Naive thymus-derived CD4-positive, alpha-beta T cell (primary cell): ENCODE results near the gene MTNR1A. TPM values are rescaled to one million over a fixed set of nuclear protein-coding genes. Genes with fewer than 3 reads are reported as not detected.

Experiments
- ATAC-seq: fragments of 150-1000 bp; cut with Tn5 transposase; 2 replicates; pipeline ENCODE4 v1.10.0; 2021; ENCODE audit warnings: mild to moderate bottlenecking, moderate library complexity
- CTCF ChIA-PET: fragments of 350-600 bp; sonication (Branson Sonifier 250); formaldehyde crosslinking; loops from one replicate; lab custom pipeline; 2021; ENCODE audit warnings: antibody characterized with exemption; lab: Charles Lee
- POLR2A ChIA-PET: fragments of 350-600 bp; sonication (Branson Sonifier 250); formaldehyde crosslinking; loops from one replicate; lab custom pipeline; 2021; ENCODE audit warnings: antibody characterized with exemption, inconsistent platforms; lab: Charles Lee
- DNase-seq, 9 donors: peaks; one replicate each; pipeline versions ENCODE4 v3.0.0 to v3.0.0-alpha.2; 2020 to 2022; ENCODE audit warnings: mixed read lengths in 1 of 9
- H3K27ac ChIP-seq: one replicate; pipeline ENCODE4 v1.7.0; 2013; ENCODE audit warnings: mild to moderate bottlenecking, low read depth, low read length, moderate library complexity
- H3K27me3 ChIP-seq, 2 donors: one replicate each; pipeline ENCODE4 v1.7.0; 2013; ENCODE audit warnings: low read length in 2 of 2, mild to moderate bottlenecking in 2 of 2, moderate library complexity in 2 of 2; ENCODE audit not compliant: control insufficient read depth in 2 of 2, insufficient read depth in 2 of 2
- H3K36me3 ChIP-seq, 3 experiments: 1 replicate in 2 of 3; 2 replicates in 1 of 3; pipeline ENCODE4 v1.7.0; 2013; ENCODE audit warnings: low read length in 3 of 3, mild to moderate bottlenecking in 3 of 3, moderate library complexity in 1 of 3; ENCODE audit not compliant: insufficient read depth in 3 of 3, control insufficient read depth in 2 of 3
- H3K4me1 ChIP-seq, 2 donors: one replicate each; pipeline ENCODE4 v1.7.0; 2013; ENCODE audit warnings: low read length in 2 of 2, mild to moderate bottlenecking in 2 of 2, moderate library complexity in 1 of 2; ENCODE audit not compliant: control insufficient read depth in 2 of 2, insufficient read depth in 2 of 2
- H3K4me3 ChIP-seq: 2 replicates; pipeline ENCODE4 v1.7.0; 2013; ENCODE audit warnings: mild to moderate bottlenecking, low read length
- H3K9me3 ChIP-seq, 3 experiments: 1 replicate in 2 of 3; 2 replicates in 1 of 3; pipeline ENCODE4 v1.7.0; 2013; ENCODE audit warnings: low read length in 3 of 3; ENCODE audit not compliant: control insufficient read depth in 2 of 3
- H3K27ac Mint-ChIP-seq, 9 donors: one replicate each; pipeline ENCODE4 v1.8.0; 2020 to 2022; ENCODE audit warnings: mixed read lengths in 9 of 9, mild to moderate bottlenecking in 8 of 9, moderate library complexity in 5 of 9, inconsistent platforms in 2 of 9
- H3K27me3 Mint-ChIP-seq, 5 donors: one replicate each; pipeline ENCODE4 v1.8.0; 2021 to 2022; ENCODE audit warnings: mixed read lengths in 5 of 5, mild to moderate bottlenecking in 1 of 5
- H3K36me3 Mint-ChIP-seq, 5 donors: one replicate each; pipeline ENCODE4 v1.8.0; 2020 to 2022; ENCODE audit warnings: mixed read lengths in 5 of 5, mild to moderate bottlenecking in 3 of 5, inconsistent platforms in 1 of 5
- H3K4me1 Mint-ChIP-seq, 7 donors: one replicate each; pipeline ENCODE4 v1.8.0; 2020 to 2022; ENCODE audit warnings: mixed read lengths in 7 of 7, mild to moderate bottlenecking in 3 of 7, inconsistent platforms in 1 of 7
- H3K4me3 Mint-ChIP-seq, 10 donors: one replicate each; pipeline ENCODE4 v1.8.0; 2020 to 2022; ENCODE audit warnings: mild to moderate bottlenecking in 10 of 10, mixed read lengths in 10 of 10, moderate library complexity in 6 of 10, inconsistent platforms in 2 of 10
- H3K9me3 Mint-ChIP-seq, 11 donors: one replicate each; pipeline ENCODE4 v1.8.0; 2020 to 2022; ENCODE audit warnings: mixed read lengths in 11 of 11, mild to moderate bottlenecking in 4 of 11, inconsistent platforms in 1 of 11, moderate library complexity in 1 of 11
- intact Hi-C, 2 donors: fragments of 100-400 bp; cut with micrococcal nuclease; formaldehyde crosslinking; loops; one replicate each; pipeline ENCODE4 v1.15.1; 2023
- polyA plus RNA-seq, 2 donors: library from polyadenylated mRNA; unstranded; fragments of 300-500 nt; fragmentation: Illumina TruSeq; gene quantifications; one replicate each; pipeline ENCODE4 v1.2.3, GENCODE V29; 2021
- total RNA-seq, 6 experiments: library from RNA in 5 of 6; stranded (reverse) in 5 of 6; gene quantifications; 1 replicate in 5 of 6; 2 replicates in 1 of 6; pipeline ENCODE4 v1.2.3 and lab custom pipeline; 2021 to 2026

Gene MTNR1A
- total and polyA plus RNA-seq, 7 experiments from 2014 or later = not detected

DNA sequence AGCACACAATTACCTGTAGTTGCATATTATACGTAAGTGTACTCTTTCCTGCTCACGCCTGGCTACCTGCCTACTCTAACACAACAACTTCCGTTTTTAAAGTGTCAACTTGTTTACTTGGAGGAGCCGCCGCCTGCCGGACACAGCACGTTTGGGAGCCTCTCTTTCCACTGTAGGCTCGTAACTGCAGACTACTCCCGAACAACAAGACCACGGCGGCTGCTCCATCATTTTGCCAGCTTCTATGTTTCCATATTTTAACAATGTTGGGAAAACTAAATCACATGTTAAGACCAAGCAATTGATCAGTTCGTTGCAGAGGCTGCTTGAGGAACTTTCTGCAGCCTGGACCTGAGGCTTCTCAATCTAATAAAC, 841 bp downstream of the MTNR1A start:
- Mint-ChIP-seq H3K4me1 (peaks cover 0 to 3% (median 0%) of the 10 kb centered on the region in 7 donors), H3K27me3 (peaks cover 17 to 36% (median 35%) of the 10 kb centered on the region in 5 donors), H3K9me3 (peaks cover 0 to 4% (median 0%) of the 10 kb centered on the region in 11 donors), H3K4me3 (no peak overlapping the region), H3K36me3 (peaks cover 0 to 4% (median 0%) of the 10 kb centered on the region in 5 donors), H3K27ac (no peak overlapping the region)
- POLR2A ChIA-PET = no interaction called here
- ATAC-seq (no peak), DNase-seq (no peak)
- H3K27ac ChIP-seq = no peak overlapping the region
- no peaks in the 10 kb centered on the region for H3K9me3 ChIP-seq
- no peaks in the 10 kb centered on the region for H3K36me3 ChIP-seq
- intact Hi-C loops = no loop called here
- H3K4me3 ChIP-seq = no peak overlapping the region
- H3K4me1 ChIP-seq = no peaks in the 10 kb centered on the region
- no peaks in the 10 kb centered on the region for H3K27me3 ChIP-seq
- CTCF ChIA-PET = no interaction called here

DNA sequence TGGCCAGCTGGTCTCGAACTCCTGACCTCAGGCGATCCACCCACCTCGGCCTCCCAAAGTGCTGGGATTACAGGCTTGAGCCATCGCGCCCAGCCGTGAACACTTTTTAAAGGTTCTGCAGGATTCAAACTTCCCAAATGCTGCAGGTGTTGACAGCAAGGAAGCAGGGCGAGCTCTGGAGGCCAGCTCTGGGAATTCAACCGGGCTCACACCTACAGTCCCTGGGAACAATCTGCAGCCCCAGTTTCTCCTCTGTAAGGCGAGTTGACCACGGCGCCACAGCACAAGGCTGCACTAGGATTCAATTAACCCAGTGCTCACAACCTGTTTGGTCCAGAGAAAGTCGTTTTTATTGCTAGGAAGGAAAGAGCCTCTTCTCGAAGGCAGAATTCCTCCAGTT, 1.6 kb downstream of the MTNR1A start:
- Mint-ChIP-seq H3K9me3 (peaks cover 0 to 4% (median 0%) of the 10 kb centered on the region in 11 donors), H3K36me3 (peaks cover 0 to 4% (median 0%) of the 10 kb centered on the region in 5 donors), H3K27ac (no peak overlapping the region), H3K4me3 (no peak overlapping the region), H3K27me3 (peaks cover 17 to 39% (median 35%) of the 10 kb centered on the region in 5 donors), H3K4me1 (peaks cover 0 to 3% (median 0%) of the 10 kb centered on the region in 7 donors)
- no peak for DNase-seq
- no peak for ATAC-seq
- Histone ChIP-seq H3K36me3 (no peaks in the 10 kb centered on the region), H3K9me3 (no peaks in the 10 kb centered on the region), H3K27me3 (no peaks in the 10 kb centered on the region), H3K4me1 (no peaks in the 10 kb centered on the region), H3K27ac (no peak overlapping the region), H3K4me3 (no peak overlapping the region)
- ChIA-PET CTCF (no interaction called here), POLR2A (no interaction called here)
- intact Hi-C loops = no loop called here

DNA sequence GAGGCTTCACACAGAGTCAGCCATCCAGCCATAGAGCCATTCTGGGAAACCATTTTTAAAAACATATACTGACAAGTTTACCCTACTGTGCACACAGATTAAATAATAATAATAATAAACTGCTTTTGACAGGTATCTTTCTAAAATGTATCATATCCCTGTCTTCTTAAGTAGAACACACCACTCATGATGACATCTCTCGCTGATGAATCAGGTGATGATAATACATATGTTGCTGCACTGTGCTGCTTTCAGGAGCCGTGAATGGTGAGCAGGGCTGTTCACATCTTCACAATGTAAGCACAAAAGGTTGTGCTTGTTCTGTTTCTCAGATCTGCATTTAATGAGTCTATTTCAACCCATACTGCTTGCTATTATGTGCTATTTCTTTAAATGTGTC, 3.5 kb downstream of the MTNR1A start:
- H3K27ac Mint-ChIP-seq = no peak overlapping the region
- no peak overlapping the region for H3K4me3 Mint-ChIP-seq
- peaks cover 17 to 44% (median 35%) of the 10 kb centered on the region in 5 donors for H3K27me3 Mint-ChIP-seq
- ChIA-PET CTCF (no interaction called here), POLR2A (no interaction called here)
- DNase-seq (no peak), ATAC-seq (no peak)
- Histone ChIP-seq H3K27ac (no peak overlapping the region), H3K36me3 (no peaks in the 10 kb centered on the region), H3K4me1 (no peaks in the 10 kb centered on the region), H3K27me3 (no peaks in the 10 kb centered on the region), H3K9me3 (no peaks in the 10 kb centered on the region), H3K4me3 (no peak overlapping the region)
- intact Hi-C loops = no loop called here
- H3K9me3 Mint-ChIP-seq = peaks cover 0 to 9% (median 4%) of the 10 kb centered on the region in 11 donors
- H3K36me3 Mint-ChIP-seq = peaks cover 0 to 4% (median 0%) of the 10 kb centered on the region in 5 donors
- H3K4me1 Mint-ChIP-seq = peaks cover 0 to 3% (median 0%) of the 10 kb centered on the region in 7 donors

DNA sequence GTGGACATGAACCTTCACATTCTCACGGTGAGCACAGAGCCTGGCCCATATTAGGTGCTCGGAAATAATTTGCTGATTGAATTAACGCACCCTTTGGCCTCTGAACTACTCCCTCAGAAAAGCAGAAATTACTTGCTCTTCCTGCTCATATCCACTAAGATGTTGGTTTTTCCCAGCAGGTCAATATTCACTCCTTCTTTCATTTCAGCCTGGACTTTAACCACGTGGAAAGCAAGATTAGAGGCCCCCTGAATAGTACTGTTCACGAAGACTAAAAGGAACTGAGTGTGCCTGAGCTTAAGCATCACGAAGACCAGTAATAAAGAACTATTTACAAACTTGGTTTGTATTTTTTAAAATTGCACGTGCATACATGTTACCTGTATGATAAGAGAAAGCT, 9.9 kb downstream of the MTNR1A start:
- H3K4me3 Mint-ChIP-seq = no peak overlapping the region
- no peaks in the 10 kb centered on the region for H3K36me3 ChIP-seq
- ChIA-PET CTCF (no interaction called here), POLR2A (no interaction called here)
- no peaks in the 10 kb centered on the region for H3K9me3 ChIP-seq
- H3K4me1 Mint-ChIP-seq = no peaks in the 10 kb centered on the region
- intact Hi-C loops = no loop called here
- no peaks in the 10 kb centered on the region for H3K27me3 ChIP-seq
- DNase-seq (no peak), ATAC-seq (no peak)
- H3K36me3 Mint-ChIP-seq = no peaks in the 10 kb centered on the region
- peaks cover 2 to 16% (median 5%) of the 10 kb centered on the region in 11 donors for H3K9me3 Mint-ChIP-seq
- no peak overlapping the region for H3K4me3 ChIP-seq
- H3K27ac Mint-ChIP-seq = no peak overlapping the region
- H3K4me1 ChIP-seq = no peaks in the 10 kb centered on the region
- H3K27me3 Mint-ChIP-seq = peaks cover 0 to 13% (median 5%) of the 10 kb centered on the region in 5 donors
- H3K27ac ChIP-seq = no peak overlapping the region

DNA sequence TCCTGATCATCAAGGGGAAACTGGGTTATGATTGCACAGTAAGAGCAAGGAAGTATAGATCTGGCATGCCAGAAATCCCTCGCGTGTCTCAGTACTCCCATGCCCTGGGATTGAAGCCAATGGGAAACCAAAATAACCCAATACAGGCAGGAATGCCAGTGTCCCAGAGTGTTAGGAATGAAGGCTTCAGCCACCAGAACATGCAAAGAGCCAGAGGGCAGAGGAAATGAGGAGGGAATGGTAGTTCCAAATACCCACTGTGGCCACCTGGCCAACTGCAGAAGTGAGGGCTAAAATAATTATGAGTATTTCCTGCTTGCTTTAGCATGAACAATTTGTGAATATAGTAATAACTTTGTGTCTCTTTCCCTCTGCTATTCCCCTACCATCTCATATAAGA, 12.2 kb downstream of the MTNR1A start:
- ChIA-PET CTCF (no interaction called here), POLR2A (no interaction called here)
- ATAC-seq (no peak), DNase-seq (no peak)
- peaks cover 0 to 4% (median 0%) of the 10 kb centered on the region in 5 donors for H3K27me3 Mint-ChIP-seq
- H3K36me3 ChIP-seq = no peaks in the 10 kb centered on the region
- H3K27ac Mint-ChIP-seq = no peak overlapping the region
- H3K4me3 ChIP-seq = no peak overlapping the region
- H3K9me3 Mint-ChIP-seq = peaks cover 3 to 18% (median 11%) of the 10 kb centered on the region in 11 donors
- H3K4me1 Mint-ChIP-seq = no peaks in the 10 kb centered on the region
- no peak overlapping the region for H3K27ac ChIP-seq
- no peaks in the 10 kb centered on the region for H3K27me3 ChIP-seq
- intact Hi-C loops = no loop called here
- H3K9me3 ChIP-seq = no peaks in the 10 kb centered on the region
- no peaks in the 10 kb centered on the region for H3K36me3 Mint-ChIP-seq
- H3K4me3 Mint-ChIP-seq = no peak overlapping the region
- H3K4me1 ChIP-seq = no peaks in the 10 kb centered on the region

DNA sequence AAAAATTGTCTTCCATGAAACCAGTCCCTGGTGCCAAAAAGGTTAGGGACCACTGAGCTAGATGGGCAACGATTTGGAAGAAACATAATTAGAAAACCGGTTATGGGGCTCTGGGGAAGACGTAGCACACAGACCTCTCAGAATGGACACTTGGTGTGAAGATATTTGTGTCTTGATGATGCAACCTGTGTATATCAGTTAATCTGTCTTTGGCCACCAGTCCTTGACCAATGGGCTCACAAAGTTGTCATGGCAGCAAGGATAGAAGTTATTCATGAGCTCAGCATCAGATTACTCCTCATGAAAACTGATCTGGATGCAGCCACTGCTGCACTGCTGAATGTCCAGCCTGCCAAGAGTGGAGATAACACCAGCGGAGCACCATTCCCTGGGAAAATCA, 13.6 kb downstream of the MTNR1A start:
- Histone ChIP-seq H3K36me3 (no peaks in the 10 kb centered on the region), H3K27me3 (no peaks in the 10 kb centered on the region), H3K9me3 (no peaks in the 10 kb centered on the region), H3K4me3 (no peak overlapping the region), H3K4me1 (no peaks in the 10 kb centered on the region), H3K27ac (no peak overlapping the region)
- H3K4me3 Mint-ChIP-seq = no peak overlapping the region
- H3K27me3 Mint-ChIP-seq = no peaks in the 10 kb centered on the region
- H3K4me1 Mint-ChIP-seq = no peaks in the 10 kb centered on the region
- ChIA-PET POLR2A (no interaction called here), CTCF (no interaction called here)
- ATAC-seq (no peak), DNase-seq (no peak)
- H3K9me3 Mint-ChIP-seq = peaks cover 4 to 17% (median 10%) of the 10 kb centered on the region in 11 donors
- H3K27ac Mint-ChIP-seq = no peak overlapping the region
- intact Hi-C loops = no loop called here
- H3K36me3 Mint-ChIP-seq = no peaks in the 10 kb centered on the region

DNA sequence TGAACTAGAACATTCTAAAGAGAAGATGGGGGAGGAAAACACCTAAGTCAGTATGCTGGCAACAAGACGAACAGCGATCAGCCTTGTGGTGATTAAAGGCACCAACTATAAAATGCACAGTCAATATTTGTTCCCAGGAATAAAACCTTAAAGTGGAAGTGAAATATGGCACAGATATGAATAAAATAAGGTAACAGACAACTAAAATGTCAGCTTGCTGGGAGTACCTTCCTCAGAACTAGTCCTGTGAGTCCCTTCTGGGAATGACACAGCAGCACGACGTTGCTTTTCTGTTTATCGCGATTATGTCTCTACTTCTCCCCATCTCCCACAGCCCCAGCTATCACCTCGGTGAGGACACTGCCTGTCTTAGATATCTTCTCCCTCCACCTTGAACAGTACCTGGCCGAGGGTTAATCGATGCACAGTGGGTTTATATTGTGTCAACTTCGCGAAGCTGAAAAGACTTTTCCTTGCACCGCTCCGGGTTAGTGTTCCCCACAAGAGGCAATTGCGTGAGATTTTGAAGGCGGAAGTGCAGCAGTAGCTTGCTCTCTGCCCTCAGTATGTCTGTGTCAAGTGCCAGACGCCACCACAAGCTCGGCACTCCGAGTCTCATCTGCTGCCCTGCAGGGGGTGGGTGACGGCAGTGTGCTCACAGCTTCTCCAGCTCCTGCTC, 17.4 kb downstream of the MTNR1A start:
- H3K27ac Mint-ChIP-seq = no peak overlapping the region
- H3K27me3 Mint-ChIP-seq = peaks cover 0 to 7% (median 0%) of the 10 kb centered on the region in 5 donors
- Histone ChIP-seq H3K27ac (no peak overlapping the region), H3K4me3 (no peak overlapping the region), H3K27me3 (no peaks in the 10 kb centered on the region), H3K36me3 (no peaks in the 10 kb centered on the region), H3K9me3 (no peaks in the 10 kb centered on the region), H3K4me1 (no peaks in the 10 kb centered on the region)
- H3K36me3 Mint-ChIP-seq = no peaks in the 10 kb centered on the region
- ATAC-seq (no peak), DNase-seq (no peak)
- ChIA-PET CTCF (no interaction called here), POLR2A (no interaction called here)
- intact Hi-C loops = no loop called here
- no peak overlapping the region for H3K4me3 Mint-ChIP-seq
- H3K9me3 Mint-ChIP-seq = peaks cover 0 to 28% (median 6%) of the 10 kb centered on the region in 11 donors
- no peaks in the 10 kb centered on the region for H3K4me1 Mint-ChIP-seq
